Activated CD4-positive, alpha-beta T cell treated with anti-CD3 and anti-CD28 coated beads, Interleukin-2, amount 50 U/mL, for 1 hour (primary cell): ENCODE measurements around the gene SOCS1.
A peak's percentile ranks its signal among the peaks of the same experiment; 100 is the strongest.

Experiments
- DNase-seq: peaks from one replicate; pipeline ENCODE4 v3.0.0-alpha.2; 2020

The SOCS1 gene

DNA sequence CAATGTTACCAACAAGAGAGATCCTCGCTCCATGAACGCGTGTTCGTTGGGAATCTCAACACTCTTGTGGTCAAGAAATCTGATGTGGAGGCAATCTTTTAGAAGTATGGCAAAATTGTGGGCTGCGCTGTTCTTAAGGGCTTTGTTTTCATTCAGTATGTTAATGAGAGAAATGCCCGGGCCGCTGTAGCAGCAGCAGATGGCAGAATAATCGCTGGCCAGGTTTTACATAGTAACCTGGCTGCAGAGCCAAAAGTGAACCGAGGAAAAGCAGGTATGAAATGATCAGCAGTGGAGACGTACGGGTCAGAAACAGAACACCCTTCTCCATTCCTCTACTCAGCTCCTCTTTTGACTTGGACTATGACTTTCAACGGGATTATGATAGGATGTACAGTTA is 13.3 kb downstream of the SOCS1 start:
- no peak for DNase-seq

DNA sequence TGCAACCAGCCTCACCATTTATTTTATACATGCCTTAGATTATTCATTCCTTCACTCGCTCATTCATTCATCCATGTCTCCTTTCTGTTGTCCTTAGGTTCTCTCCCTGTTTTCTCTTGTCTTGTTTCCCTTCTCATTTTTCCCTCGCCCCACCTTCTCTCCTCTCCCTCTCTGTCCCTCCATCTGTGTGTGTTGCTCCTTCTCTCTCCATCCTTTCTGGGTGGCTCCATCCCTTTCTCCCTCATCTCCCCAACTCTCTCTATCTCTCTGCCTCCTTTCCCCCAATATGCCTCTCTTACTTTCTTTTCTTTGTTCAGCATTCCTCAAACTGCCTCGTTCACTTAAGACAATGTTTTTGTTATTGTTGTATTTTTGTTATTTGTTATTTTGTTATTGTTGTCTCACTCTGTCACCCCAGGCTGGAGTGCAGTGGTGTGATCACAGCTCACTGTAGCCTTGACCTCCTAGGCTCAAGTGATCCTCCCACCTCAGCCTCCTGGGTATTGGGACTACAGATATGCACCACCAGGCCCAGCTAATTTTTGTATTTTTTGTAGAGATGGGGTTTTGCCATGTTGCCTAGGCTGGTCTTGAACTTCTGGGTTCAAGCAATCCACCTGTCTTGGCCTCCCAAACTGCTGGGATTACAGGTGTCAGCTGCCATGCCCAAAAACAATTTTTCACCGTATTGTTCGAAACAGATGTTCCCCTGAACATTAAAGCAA is 14.4 kb downstream of the SOCS1 start:
- no peak for DNase-seq

GRCh38 chr16:11240636-11241473 is 15.1 kb downstream of the SOCS1 start:
- no peak for DNase-seq

- no peak for DNase-seq
Measured at GRCh38 chr16:11239644-11240632, 16.1 kb downstream of the SOCS1 start.

DNA sequence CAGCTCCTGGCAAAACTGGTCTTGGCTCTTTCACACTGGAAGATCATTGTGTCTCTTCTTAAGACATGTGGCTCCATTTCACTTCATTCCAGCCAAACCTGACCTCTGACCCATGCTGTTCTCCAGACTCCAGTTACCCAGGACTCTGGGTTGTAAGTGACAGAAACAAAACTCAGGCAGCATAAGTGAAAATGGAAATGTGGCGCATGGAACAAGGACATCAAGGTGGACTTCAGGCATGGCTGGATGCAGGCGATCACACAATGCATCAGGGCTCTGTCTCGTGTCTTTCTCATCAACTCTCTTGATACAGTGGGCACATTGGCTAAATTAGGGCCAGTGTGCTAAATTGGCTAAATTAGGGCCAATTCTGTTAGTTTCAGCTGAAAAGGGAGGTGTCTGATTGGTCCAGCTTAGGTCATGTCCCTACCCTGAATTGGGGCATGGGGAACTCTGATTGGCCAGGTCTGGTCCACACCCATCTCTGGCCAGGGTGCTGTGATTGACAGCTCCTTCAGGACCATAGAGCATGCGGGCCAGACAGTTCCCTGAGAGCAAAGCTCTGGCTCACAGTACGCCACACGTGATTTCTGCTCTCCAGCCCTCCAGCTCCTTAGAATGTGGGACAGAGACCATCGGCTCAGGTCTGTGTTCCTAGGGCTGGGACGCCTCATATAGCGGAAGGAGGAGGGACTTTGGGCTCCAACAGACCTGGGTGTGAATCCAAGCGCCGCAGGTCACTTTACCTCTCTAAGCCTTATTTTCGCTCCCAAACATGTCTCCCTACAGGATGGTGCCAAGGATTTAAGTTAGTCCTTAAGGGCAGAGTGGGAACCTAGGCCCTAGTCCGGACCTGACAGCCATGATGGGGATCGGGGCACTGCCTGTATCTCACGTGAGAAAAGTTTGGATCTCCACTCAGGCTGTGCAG is 17.5 kb downstream of the SOCS1 start:
- DNase-seq = no peak

DNA sequence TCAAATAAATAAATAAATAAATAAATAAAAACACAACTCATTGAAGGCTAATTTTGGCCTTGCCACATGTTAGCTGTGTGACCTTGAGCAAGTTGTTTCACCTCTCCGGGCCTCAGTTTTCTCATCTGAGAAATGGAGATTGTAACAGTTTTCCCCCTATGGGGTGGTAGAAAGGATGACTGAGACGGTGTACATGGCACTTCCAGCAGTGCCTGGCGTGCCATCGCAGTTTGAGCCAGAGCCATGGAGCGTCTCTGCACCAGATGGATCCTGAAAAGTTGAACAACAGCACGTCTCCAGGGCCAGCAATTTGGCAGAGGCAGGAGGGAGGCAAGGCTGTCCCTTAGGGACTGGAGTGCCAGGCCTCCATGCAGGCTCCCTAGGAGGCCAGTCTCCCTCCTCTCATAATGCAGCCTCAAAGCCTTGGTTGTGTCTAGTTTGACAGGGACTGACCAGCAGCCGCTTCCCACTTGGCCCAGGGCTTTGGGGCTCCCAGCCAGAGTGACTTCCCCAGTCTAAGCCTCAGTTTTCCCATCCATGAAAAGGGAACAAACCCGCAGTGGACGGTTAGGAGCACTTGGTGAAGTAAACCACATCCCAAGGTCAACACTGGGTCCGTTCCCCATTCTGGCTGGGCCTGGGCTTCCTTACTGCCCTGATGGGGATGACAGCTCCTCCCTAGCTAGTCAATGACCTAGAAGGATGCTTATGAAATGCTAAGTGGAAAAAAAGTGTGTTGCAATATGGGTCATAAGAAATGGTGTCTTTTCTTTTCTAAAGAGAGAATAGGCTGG is 19.3 kb downstream of the SOCS1 start:
- no peak for DNase-seq

- no peak for DNase-seq
Measured at GRCh38 chr16:11235703-11235991, 20.4 kb downstream of the SOCS1 start.

GRCh38 chr16:11234884-11235702 is 20.9 kb downstream of the SOCS1 start:
- DNase-seq = no peak

GRCh38 chr16:11233727-11234376 is 22.2 kb downstream of the SOCS1 start:
- peak; percentile 44 for DNase-seq

GRCh38 chr16:11232852-11233726 is 22.9 kb downstream of the SOCS1 start:
- peak; percentile 75 for DNase-seq

DNA sequence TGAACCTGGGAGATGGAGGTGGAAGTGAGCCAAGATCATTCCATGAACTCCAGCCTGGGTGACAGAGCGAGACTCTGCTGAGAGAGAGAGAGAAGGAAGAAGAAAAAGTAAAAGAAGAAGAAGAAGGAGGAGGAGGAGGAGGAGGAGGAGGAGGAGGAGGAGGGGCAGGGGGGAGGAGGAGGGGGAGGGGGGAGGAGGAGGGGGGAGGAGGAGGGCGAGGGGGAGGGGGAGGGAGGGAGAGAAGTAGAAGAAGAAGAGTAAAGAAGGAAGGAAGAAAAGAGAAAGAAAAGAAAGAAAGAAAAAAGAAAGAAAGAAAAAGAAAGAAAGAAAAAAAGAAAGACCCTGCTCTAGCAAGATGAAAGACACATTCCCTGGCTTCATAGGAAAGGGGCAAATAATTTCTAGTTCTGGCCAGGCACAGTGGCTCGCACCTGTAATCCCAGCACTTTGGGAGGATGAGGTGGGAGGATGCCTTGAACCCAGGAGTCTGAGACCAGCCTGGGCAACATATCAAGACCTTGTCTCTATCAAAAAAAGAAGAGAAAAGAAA is 23.6 kb downstream of the SOCS1 start:
- no peak for DNase-seq

- DNase-seq = no peak
Measured at GRCh38 chr16:11231367-11231970, 24.5 kb downstream of the SOCS1 start.

GRCh38 chr16:11229906-11230305 is 26.1 kb downstream of the SOCS1 start:
- no peak for DNase-seq

- no peak for DNase-seq
Measured at GRCh38 chr16:11229432-11229831, 26.6 kb downstream of the SOCS1 start.

DNA sequence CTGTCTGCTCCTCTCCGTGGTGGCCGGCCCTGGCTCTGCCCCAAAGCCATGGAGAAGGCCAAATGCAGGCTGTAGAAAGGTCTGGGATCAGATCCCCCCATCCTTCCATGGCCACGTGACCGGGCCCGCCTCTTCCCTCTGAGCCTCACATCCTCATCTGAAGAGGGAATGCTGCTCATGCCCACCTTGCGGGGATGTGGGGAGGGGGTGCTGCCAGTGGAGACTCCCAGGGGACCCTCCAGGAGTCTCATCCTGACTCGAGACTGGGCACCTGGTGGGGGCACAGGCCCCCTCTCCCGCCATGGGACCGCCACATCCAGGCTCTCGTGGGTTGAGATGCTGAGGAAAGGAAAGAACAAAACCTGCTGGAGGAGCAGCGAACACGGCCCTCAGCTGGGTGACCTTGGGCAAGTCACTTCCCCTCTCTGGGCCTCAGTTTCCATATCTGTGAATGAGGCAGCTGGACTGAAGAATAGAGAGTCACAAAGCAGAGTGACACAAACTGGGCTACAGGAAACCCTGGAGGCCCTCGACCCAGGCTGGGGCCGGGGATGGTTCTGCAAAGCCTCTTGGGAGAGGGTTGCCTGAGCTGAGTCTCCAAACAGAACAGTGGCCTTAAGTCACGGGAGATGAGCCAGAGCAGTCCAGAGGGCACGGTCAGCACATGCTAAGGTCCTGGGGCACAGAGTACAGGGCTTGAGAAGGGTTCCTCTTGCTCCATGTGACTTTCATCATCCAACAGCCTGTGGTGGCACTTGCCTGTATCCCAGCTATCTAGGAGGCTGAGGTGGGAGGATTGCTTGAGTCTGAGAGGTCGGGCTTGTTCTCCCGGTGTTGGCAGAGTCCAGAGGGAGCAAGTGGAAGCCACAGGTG is 30.1 kb downstream of the SOCS1 start:
- no peak for DNase-seq

- peak; percentile 60 for DNase-seq
Measured at GRCh38 chr16:11224894-11225676, 30.9 kb downstream of the SOCS1 start.
